Sigmoid colon (tissue), 4 donors: Measurements from ENCODE around the gene HIBADH.
"Not testable (repeated sequence)": the region's sequence is repeated elsewhere in the genome, so short reads cannot be mapped to it uniquely, and the experiment has no call there.

Experiments
- EP300 ChIP-seq, 4 donors: sonication (generic); formaldehyde crosslinking; IDR thresholded peaks; one replicate each; pipeline ENCODE4 v1.6.1; 2017; ENCODE audit warnings: antibody characterized with exemption in 4 of 4
- TF ChIP-seq, protein P1 (sequence below), 4 experiments: fragments of 450-650 bp in 3 of 4; fragments of 200-600 bp in 1 of 4; IDR thresholded peaks; one replicate each; pipeline ENCODE4 v1.5.1; 2016 to 2019; ENCODE audit warnings: antibody characterized with exemption in 4 of 4, mild to moderate bottlenecking in 3 of 4, moderate library complexity in 2 of 4

DNA sequence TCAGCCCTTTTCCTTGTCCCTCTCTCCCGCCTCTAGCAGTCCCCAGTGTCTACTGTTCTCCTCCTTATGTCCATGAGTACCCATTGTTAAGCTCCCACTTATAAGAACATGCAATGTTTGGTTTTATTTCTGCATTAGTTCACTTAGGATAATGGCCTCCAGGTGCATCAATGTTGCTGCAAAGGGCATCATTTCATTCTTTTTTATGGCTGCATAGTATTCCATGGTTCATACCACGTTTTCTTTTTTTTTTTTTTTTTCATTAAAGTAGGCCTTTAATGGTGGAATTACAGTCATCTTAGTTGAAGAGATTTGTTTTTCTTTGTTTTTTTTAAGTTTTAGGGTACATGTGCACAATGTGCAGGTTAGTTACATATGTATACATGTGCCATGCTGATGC is 160.8 kb downstream of the HIBADH start:
- TF ChIP-seq, protein P1, sequence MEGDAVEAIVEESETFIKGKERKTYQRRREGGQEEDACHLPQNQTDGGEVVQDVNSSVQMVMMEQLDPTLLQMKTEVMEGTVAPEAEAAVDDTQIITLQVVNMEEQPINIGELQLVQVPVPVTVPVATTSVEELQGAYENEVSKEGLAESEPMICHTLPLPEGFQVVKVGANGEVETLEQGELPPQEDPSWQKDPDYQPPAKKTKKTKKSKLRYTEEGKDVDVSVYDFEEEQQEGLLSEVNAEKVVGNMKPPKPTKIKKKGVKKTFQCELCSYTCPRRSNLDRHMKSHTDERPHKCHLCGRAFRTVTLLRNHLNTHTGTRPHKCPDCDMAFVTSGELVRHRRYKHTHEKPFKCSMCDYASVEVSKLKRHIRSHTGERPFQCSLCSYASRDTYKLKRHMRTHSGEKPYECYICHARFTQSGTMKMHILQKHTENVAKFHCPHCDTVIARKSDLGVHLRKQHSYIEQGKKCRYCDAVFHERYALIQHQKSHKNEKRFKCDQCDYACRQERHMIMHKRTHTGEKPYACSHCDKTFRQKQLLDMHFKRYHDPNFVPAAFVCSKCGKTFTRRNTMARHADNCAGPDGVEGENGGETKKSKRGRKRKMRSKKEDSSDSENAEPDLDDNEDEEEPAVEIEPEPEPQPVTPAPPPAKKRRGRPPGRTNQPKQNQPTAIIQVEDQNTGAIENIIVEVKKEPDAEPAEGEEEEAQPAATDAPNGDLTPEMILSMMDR (IDR thresholded peaks at IDR 0.05): not testable (repeated sequence)
- TF ChIP-seq EP300 (IDR thresholded peaks at IDR 0.05): not testable (repeated sequence)
